GM23338 (cell line): ENCODE data around the gene TESK2. TPM values are rescaled to one million over a fixed set of nuclear protein-coding genes. Genes with fewer than 3 reads are reported as not detected.

Source experiments
- ATAC-seq: fragments of 200-7000 bp; cut with Tn5 transposase; 3 replicates; pipeline ENCODE4 v1.9.1; 2020
- DNase-seq: peaks from one replicate; pipeline ENCODE4 v3.0.0-alpha.2; 2015; ENCODE audit warnings: low spot score
- H2AFZ ChIP-seq: fragments of 200-600 bp; sonication (generic); 2 replicates; pipeline ENCODE4 v1.8.0; 2016; ENCODE audit warnings: antibody characterized with exemption, mild to moderate bottlenecking, moderate library complexity
- H3F3A ChIP-seq: fragments of 200-600 bp; sonication (generic); replicated peaks from 2 replicates; pipeline ENCODE4 v1.8.0; 2017; ENCODE audit warnings: antibody characterized with exemption, mixed run types, low read depth
- H3K27ac ChIP-seq: fragments of 200-600 bp; sonication (generic); 2 replicates; pipeline ENCODE4 v1.6.1; 2016; ENCODE audit warnings: low read depth
- H3K27me3 ChIP-seq: fragments of 200-600 bp; sonication (generic); 2 replicates; pipeline ENCODE4 v1.8.0; 2016; ENCODE audit warnings: mild to moderate bottlenecking, mixed run types, moderate library complexity; ENCODE audit not compliant: insufficient read depth
- H3K36me3 ChIP-seq: fragments of 200-600 bp; sonication (generic); 2 replicates; pipeline ENCODE4 v1.8.0; 2016; ENCODE audit warnings: mild to moderate bottlenecking; ENCODE audit not compliant: insufficient read depth
- H3K4me1 ChIP-seq: fragments of 200-600 bp; sonication (generic); 2 replicates; pipeline ENCODE4 v1.8.0; 2016; ENCODE audit warnings: mild to moderate bottlenecking, moderate library complexity; ENCODE audit not compliant: insufficient read depth
- H3K4me2 ChIP-seq: fragments of 200-600 bp; sonication (generic); 2 replicates; pipeline ENCODE4 v1.7.1; 2017; ENCODE audit warnings: mixed run types
- H3K4me3 ChIP-seq: fragments of 200-600 bp; sonication (generic); 2 replicates; pipeline ENCODE4 v1.6.1; 2016; ENCODE audit warnings: mixed run types
- H3K79me2 ChIP-seq: fragments of 200-600 bp; sonication (generic); replicated peaks from 2 replicates; pipeline ENCODE4 v1.8.0; 2017; ENCODE audit warnings: mild to moderate bottlenecking; ENCODE audit not compliant: insufficient read depth
- H3K9me2 ChIP-seq: fragments of 200-600 bp; sonication (generic); 2 replicates; pipeline ENCODE4 v1.8.0; 2017; ENCODE audit not compliant: insufficient read depth
- H4K20me1 ChIP-seq: fragments of 200-600 bp; sonication (generic); replicated peaks from 2 replicates; pipeline ENCODE4 v1.8.0; 2017; ENCODE audit warnings: mild to moderate bottlenecking; ENCODE audit not compliant: insufficient read depth
- H3K27ac Mint-ChIP-seq: 2 replicates; pipeline ENCODE4 v1.8.0; 2020; ENCODE audit warnings: inconsistent platforms, mild to moderate bottlenecking, moderate library complexity, mixed read lengths
- H3K27me3 Mint-ChIP-seq: 3 replicates; pipeline ENCODE4 v1.8.0; 2022; ENCODE audit warnings: low read depth, mild to moderate bottlenecking, moderate library complexity, mixed read lengths, inconsistent platforms; ENCODE audit not compliant: insufficient read depth, poor library complexity
- H3K36me3 Mint-ChIP-seq: 3 replicates; pipeline ENCODE4 v1.8.0; 2021; ENCODE audit warnings: low read depth, mild to moderate bottlenecking, inconsistent platforms, moderate library complexity, mixed read lengths
- H3K4me1 Mint-ChIP-seq: 3 replicates; pipeline ENCODE4 v1.8.0; 2020; ENCODE audit warnings: mild to moderate bottlenecking, inconsistent platforms, mixed read lengths
- H3K4me3 Mint-ChIP-seq: 3 replicates; pipeline ENCODE4 v1.8.0; 2021; ENCODE audit warnings: moderate library complexity, mild to moderate bottlenecking, inconsistent platforms, mixed read lengths
- H3K9me3 Mint-ChIP-seq: 3 replicates; pipeline ENCODE4 v1.8.0; 2020; ENCODE audit warnings: moderate library complexity, mild to moderate bottlenecking, inconsistent platforms, mixed read lengths
- CREB1 ChIP-seq: fragments of 250-450 bp; sonication (Bioruptor Pico); IDR thresholded peaks from 2 replicates; pipeline ENCODE4 v1.5.0; 2020; ENCODE audit warnings: low read depth, mild to moderate bottlenecking, moderate library complexity
- EZH2 ChIP-seq: fragments of 200-600 bp; sonication (generic); IDR thresholded peaks from one replicate; pipeline ENCODE4 v1.8.0; 2017; ENCODE audit warnings: antibody characterized with exemption, mild to moderate bottlenecking, low read depth; ENCODE audit not compliant: unreplicated experiment
- JUNB ChIP-seq: IDR thresholded peaks from one replicate; pipeline ENCODE4 v1.6.1; 2016; ENCODE audit warnings: antibody characterized with exemption; ENCODE audit not compliant: unreplicated experiment
- POLR2AphosphoS5 ChIP-seq: IDR thresholded peaks from 2 replicates; pipeline ENCODE4 v1.6.1; 2016; ENCODE audit warnings: antibody characterized with exemption, low read depth
- ZNF331 ChIP-seq: fragments of 250-450 bp; sonication (Bioruptor Pico); IDR thresholded peaks from 2 replicates; pipeline ENCODE4 v1.5.0; 2020; ENCODE audit warnings: low read depth, mild to moderate bottlenecking, moderate library complexity
- ZNF462 ChIP-seq: fragments of 250-450 bp; sonication (Bioruptor Pico); IDR thresholded peaks from 2 replicates; pipeline ENCODE4 v1.5.0; 2020; ENCODE audit warnings: mild to moderate bottlenecking, moderate library complexity
- polyA plus RNA-seq: library from polyadenylated mRNA; unstranded; fragments of >200 nt; fragmentation: Nextera tagmentation; extraction: Ambion mirVana; gene quantifications from 2 replicates; pipeline ENCODE4 v1.2.1, GENCODE V29; 2016
- total RNA-seq: library from RNA; depleted of rRNA; stranded (reverse); fragments of >200 nt; shearing (Covaris generic); gene quantifications from 2 replicates; pipeline ENCODE4 v1.2.3, GENCODE V29; 2014
- TF ChIP-seq, protein P1 (sequence below): IDR thresholded peaks from one replicate; pipeline ENCODE4 v1.6.1; 2018; ENCODE audit warnings: antibody characterized with exemption; ENCODE audit not compliant: unreplicated experiment
- TF ChIP-seq, protein P2 (sequence below), 2 experiments: fragments of 200-600 bp in 1 of 2; sonication (generic) in 1 of 2; conservative IDR thresholded peaks; 2 replicates each; pipeline versions ENCODE4 v1.5.1 to v1.6.1; 2016 to 2017; ENCODE audit warnings: antibody characterized with exemption in 2 of 2, low read depth in 2 of 2, mild to moderate bottlenecking in 2 of 2, moderate library complexity in 1 of 2

Gene TESK2
- total and polyA plus RNA-seq, 2 experiments from 2014 or later, result 5.2 to 14.0 TPM

- H3K4me2 ChIP-seq, result no peak overlapping the region
- no peak overlapping the region for H3K4me3 Mint-ChIP-seq
- DNase-seq, result peak; percentile 77
Observed at GRCh38 chr1:45493116-45493697, 2.2 kb upstream of the TESK2 start.

More at GRCh38 chr1:45493116-45493697, 2.2 kb upstream of the TESK2 start:
- H3K9me2 ChIP-seq, result no peaks in the 10 kb centered on the region
- Mint-ChIP-seq H3K4me1 (peaks cover 5% of the 10 kb centered on the region; the same call in 2 of the 3 replicates), H3K9me3 (peaks cover 11% of the 10 kb centered on the region), H3K36me3 (peaks cover 13% of the 10 kb centered on the region), H3K27me3 (peaks cover 2% of the 10 kb centered on the region), H3K27ac (no peak overlapping the region)
- ATAC-seq, result no peak
- no peak overlapping the region for H2AFZ ChIP-seq
- no peak for TF ChIP-seq CREB1 (CRISPR knock-in tag)
- TF ChIP-seq, protein P1, sequence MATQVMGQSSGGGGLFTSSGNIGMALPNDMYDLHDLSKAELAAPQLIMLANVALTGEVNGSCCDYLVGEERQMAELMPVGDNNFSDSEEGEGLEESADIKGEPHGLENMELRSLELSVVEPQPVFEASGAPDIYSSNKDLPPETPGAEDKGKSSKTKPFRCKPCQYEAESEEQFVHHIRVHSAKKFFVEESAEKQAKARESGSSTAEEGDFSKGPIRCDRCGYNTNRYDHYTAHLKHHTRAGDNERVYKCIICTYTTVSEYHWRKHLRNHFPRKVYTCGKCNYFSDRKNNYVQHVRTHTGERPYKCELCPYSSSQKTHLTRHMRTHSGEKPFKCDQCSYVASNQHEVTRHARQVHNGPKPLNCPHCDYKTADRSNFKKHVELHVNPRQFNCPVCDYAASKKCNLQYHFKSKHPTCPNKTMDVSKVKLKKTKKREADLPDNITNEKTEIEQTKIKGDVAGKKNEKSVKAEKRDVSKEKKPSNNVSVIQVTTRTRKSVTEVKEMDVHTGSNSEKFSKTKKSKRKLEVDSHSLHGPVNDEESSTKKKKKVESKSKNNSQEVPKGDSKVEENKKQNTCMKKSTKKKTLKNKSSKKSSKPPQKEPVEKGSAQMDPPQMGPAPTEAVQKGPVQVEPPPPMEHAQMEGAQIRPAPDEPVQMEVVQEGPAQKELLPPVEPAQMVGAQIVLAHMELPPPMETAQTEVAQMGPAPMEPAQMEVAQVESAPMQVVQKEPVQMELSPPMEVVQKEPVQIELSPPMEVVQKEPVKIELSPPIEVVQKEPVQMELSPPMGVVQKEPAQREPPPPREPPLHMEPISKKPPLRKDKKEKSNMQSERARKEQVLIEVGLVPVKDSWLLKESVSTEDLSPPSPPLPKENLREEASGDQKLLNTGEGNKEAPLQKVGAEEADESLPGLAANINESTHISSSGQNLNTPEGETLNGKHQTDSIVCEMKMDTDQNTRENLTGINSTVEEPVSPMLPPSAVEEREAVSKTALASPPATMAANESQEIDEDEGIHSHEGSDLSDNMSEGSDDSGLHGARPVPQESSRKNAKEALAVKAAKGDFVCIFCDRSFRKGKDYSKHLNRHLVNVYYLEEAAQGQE, result no peak
- TF ChIP-seq ZNF331, result no peak
- TF ChIP-seq ZNF462, result no peak
- TF ChIP-seq, protein P2, sequence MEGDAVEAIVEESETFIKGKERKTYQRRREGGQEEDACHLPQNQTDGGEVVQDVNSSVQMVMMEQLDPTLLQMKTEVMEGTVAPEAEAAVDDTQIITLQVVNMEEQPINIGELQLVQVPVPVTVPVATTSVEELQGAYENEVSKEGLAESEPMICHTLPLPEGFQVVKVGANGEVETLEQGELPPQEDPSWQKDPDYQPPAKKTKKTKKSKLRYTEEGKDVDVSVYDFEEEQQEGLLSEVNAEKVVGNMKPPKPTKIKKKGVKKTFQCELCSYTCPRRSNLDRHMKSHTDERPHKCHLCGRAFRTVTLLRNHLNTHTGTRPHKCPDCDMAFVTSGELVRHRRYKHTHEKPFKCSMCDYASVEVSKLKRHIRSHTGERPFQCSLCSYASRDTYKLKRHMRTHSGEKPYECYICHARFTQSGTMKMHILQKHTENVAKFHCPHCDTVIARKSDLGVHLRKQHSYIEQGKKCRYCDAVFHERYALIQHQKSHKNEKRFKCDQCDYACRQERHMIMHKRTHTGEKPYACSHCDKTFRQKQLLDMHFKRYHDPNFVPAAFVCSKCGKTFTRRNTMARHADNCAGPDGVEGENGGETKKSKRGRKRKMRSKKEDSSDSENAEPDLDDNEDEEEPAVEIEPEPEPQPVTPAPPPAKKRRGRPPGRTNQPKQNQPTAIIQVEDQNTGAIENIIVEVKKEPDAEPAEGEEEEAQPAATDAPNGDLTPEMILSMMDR (conservative IDR thresholded peaks at IDR 0.05; ENCODE audit: low read depth in 2 of 2), result peak; percentile 75 to 84
- no peak for TF ChIP-seq JUNB
- TF ChIP-seq POLR2AphosphoS5, result no peak
- no peak for TF ChIP-seq EZH2
- peaks cover 12% of the 10 kb centered on the region for H3K79me2 ChIP-seq
- peaks cover 3% of the 10 kb centered on the region; the same call in 1 of the 2 replicates for H3F3A ChIP-seq
- H3K27ac ChIP-seq, result no peak overlapping the region
- peaks cover 8% of the 10 kb centered on the region; the same call in 1 of the 2 replicates for H3K27me3 ChIP-seq
- H4K20me1 ChIP-seq, result 0 out of 2 replicates have a peak, but pooled peaks cover 3% of the 10 kb centered on the region
- H3K4me3 ChIP-seq, result no peak overlapping the region
- H3K4me1 ChIP-seq, result peaks cover 7% of the 10 kb centered on the region; the same call in 1 of the 2 replicates
- H3K36me3 ChIP-seq, result no peaks in the 10 kb centered on the region
